ENCODE measurements around the gene PGBD5.

Gene PGBD5

GRCh38 chr1:230371923-230372703 is 54.0 kb downstream of the PGBD5 start:
- DNase-seq: no peak

GRCh38 chr1:230370109-230370508 is 56.0 kb downstream of the PGBD5 start:
- no peak for DNase-seq

GRCh38 chr1:230368871-230369270 is 57.3 kb downstream of the PGBD5 start:
- no peak for DNase-seq

- DNase-seq: no peak
Measured at GRCh38 chr1:230368363-230368762, 57.8 kb downstream of the PGBD5 start.

GRCh38 chr1:230366504-230366915 is 59.6 kb downstream of the PGBD5 start:
- no peak for DNase-seq

- DNase-seq: no peak
Measured at GRCh38 chr1:230365723-230366307, 60.3 kb downstream of the PGBD5 start.

- DNase-seq: no peak
Measured at GRCh38 chr1:230362949-230363348, 63.2 kb downstream of the PGBD5 start.

- DNase-seq: no peak
Measured at GRCh38 chr1:230361941-230362340, 64.2 kb downstream of the PGBD5 start.

GRCh38 chr1:230359992-230360668 is 66.0 kb downstream of the PGBD5 start:
- DNase-seq: no peak

- no peak for DNase-seq
Measured at GRCh38 chr1:230356869-230357794, 69.0 kb downstream of the PGBD5 start.

GRCh38 chr1:230356190-230356589 is 69.9 kb downstream of the PGBD5 start:
- no peak for DNase-seq

- DNase-seq: no peak
Measured at GRCh38 chr1:230355594-230355993, 70.5 kb downstream of the PGBD5 start.

- no peak for DNase-seq
Measured at GRCh38 chr1:230355128-230355527, 71.0 kb downstream of the PGBD5 start.

- DNase-seq: no peak
Measured at GRCh38 chr1:230354005-230354404, 72.1 kb downstream of the PGBD5 start.

GRCh38 chr1:230352537-230352936 is 73.6 kb downstream of the PGBD5 start:
- DNase-seq: no peak

- DNase-seq: no peak
Measured at GRCh38 chr1:230351983-230352382, 74.1 kb downstream of the PGBD5 start.

- no peak for DNase-seq
Measured at GRCh38 chr1:230351514-230351913, 74.6 kb downstream of the PGBD5 start.

- no peak for DNase-seq
Measured at GRCh38 chr1:230350208-230350921, 75.8 kb downstream of the PGBD5 start.

GRCh38 chr1:230349020-230349393 is 77.1 kb downstream of the PGBD5 start:
- DNase-seq: no peak

GRCh38 chr1:230348386-230349019 is 77.6 kb downstream of the PGBD5 start:
- DNase-seq: no peak

- no peak for DNase-seq
Measured at GRCh38 chr1:230347896-230348295, 78.2 kb downstream of the PGBD5 start.
